GM19397 (cell line): ENCODE data around the gene RGS9.

Source experiments
- ATAC-seq: cut with Tn5 transposase; IDR thresholded peaks from one replicate; pipeline ENCODE4 v1.9.1; 2021; ENCODE audit warnings: mild to moderate bottlenecking, moderate library complexity; ENCODE audit not compliant: unreplicated experiment

The RGS9 gene

DNA sequence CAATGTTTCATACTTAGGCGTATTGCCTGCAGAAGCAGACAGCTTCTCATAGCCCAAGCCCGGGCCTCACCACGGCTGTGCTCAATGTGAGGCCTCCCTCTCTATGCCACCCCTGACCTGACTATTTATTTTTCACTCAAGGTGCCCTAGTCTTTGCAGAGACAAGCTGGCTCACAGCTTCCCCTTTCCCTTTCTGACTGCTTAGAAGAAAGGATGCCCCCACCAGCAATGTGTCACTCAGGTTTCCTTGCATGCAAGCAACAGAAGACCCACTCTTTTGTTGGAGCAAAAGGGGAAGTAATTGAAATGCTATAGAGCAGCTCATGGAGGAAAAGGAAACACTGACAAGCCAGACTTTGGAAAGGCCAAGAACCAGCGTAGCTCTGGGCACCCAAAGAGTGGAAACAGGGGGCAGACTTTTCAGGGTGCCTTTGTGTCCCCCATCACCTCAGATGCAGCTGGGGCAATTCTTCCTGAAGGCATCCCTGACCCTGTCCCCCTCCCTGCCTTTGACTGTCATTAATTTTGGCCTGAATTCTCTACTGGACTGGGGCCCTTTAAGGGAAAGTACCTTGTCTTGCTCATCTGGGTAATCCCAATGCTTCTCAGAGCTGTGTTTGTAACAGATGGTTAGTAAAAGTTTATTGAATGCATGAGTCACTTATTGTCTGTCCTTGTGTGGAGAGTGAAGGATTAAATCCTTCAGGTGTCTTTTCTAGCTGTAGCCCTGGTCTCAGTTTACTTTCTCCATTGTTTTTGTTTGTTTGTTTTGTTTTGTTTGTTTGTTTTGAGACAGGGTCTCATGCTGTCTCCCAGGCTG, 17.8 kb downstream of the RGS9 start:
- ATAC-seq, result peak; percentile 68

DNA sequence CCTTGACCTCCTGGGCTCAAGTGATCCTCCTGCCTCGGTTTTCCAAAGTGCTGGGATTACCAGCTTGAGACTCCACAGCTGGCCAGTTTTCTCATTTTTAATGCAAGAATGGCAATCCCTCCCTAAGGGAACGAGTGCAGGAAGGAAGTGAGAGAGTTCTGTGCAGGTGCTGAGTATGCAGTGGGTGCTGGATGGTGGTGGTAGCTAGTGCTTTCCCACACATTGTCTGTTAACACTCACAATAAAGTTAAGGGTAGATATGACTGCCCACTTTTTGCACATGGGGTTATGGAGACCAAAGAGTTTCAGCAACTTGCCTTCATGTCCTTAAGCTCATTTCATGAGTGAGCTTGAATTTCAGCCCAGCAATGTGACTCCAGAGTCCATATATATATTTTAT, 18.5 kb downstream of the RGS9 start:
- peak; percentile 34 for ATAC-seq

DNA sequence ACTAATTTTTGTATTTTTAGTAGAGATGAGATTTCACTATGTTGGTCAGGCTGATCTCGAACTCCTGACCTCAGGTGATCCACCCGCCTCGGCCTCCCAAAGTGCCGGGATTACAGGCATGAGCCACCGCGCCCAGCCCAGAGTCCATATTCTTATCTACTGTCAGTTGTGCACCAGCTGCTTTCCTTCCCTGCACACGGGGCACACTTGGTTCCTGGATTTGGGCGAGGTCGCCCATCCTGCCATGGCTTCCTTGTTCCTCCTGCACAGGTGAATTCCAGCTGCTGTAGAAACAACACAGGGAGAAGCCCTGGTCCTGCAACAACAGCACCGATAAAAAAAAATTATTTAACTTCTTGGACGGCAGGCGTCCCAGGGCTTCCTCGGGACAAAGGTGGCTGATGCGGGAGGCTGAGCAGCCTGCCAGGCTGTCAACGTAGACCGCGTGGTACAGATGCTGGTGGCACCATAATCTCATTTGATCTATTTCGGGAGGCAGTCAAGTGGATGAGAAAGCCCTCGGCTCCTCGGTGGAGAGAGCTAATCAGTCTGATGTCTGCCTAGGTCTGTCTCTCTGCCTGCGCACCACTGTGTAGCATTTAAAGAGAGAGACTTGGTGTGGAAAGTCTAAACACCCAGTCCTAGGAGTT, 19.1 kb downstream of the RGS9 start:
- no peak for ATAC-seq

DNA sequence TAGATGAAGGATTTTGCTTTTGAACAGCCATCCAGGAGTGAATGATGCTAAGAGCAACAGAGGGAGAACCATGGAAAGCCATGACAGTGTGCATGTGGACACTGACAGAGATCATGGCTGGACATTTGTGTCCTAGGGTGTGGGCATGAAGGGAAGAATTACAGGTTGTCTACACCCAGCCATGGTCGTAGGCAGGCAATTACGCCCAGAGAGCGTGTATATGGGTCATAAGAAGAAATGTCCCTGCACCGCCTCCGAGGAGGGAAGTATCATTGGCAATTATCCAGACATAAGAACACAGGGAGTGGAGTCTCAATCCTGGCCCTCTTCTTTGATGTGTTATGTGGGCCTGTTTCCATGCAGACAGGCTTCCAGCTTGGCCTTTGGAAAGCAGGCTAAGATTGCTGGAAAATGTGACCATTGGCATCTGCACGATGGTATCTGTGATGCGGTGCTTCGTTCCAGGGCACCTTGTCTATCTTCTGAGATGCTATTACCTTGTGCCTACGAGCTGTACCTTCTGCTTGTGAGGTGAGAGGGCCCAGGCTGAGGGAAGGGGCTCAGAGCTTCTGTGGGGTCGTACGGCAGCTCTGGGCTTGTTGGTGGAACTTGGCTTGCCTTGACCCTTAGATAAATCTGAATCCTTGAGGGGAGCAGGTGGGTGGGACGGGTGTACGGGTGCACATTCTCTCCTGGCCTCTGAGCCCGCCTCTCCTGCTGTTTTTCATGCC, 19.8 kb downstream of the RGS9 start:
- ATAC-seq, result no peak

DNA sequence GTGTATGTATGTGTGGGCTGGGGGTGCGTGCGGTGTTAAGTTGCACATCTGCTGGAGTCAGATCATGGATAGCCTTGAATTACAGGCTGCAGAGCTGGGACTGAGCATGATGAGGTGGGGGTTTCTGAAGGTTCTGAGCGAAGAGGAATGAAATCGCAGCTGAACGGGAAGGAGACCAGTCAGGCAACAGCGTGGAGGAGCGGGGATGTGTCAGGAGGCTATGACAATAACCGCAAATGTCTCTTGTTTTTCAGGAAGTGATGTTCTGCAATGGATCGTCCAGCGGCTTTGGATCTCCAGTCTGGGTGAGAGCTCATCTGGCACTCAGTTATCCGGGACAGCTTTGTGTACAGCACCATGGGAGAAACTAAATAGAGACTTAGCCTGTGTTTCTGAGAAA, 20.9 kb downstream of the RGS9 start:
- no peak for ATAC-seq

DNA sequence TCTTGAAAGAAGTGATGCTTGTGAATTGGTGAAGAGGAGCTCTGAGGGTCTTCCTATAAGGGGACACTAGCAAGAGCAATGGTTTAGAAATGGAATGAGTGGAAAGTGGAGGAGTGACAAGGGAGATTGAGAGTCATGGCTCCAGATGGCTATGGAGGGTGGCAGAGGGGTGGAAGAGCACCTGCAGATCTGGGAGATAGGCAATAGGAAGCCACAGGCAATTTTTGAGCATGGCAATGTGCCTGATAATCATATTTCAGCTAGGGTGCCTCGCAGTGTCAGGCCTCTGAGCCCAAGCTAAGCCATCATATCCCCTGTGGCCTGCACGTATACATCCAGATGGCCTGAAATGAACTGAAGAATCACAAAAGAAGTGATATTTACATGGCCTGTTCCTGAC, 21.5 kb downstream of the RGS9 start:
- ATAC-seq, result no peak

DNA sequence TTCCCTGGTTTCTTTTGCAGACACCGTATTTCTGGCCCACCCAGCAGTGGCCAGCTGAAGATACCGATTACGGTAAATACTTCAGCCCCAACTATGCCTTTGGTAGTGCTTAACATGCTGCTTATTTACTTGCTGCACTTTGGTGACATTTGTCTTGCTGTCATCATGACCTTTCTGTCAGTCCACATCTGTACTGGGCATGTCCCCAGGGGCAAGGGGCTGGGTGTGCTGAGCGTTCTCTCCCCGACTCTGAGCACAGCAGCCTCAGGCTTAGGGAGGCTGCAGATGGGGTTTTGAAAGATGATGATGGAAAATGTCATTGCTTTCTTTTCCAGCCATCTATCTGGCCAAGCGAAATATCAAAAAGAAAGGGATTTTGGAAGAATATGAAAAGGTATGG, 23.3 kb downstream of the RGS9 start:
- ATAC-seq, result no peak

GRCh38 chr17:65163990-65164495, 26.9 kb downstream of the RGS9 start:
- peak; percentile 92 for ATAC-seq

GRCh38 chr17:65166787-65167186, 29.6 kb downstream of the RGS9 start:
- no peak for ATAC-seq

DNA sequence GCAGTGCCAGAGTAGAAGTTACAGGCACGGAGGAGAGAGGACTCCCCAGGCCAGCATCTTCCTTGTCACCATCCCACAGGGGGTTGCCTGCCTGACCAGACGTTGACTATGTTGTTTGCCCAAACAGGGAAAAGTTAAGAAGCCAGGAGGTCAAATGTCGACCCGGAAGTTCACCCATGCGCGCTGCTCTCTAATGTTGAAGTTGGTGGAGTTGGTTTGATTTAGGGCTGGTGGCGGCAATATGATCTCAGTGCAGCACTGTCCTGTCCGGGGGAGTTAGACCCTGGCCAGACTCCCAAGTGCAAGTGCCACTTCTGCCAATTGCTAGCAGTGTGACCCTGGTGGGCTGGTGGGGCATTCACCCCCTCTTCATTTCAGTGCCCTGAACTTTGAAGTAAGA, 30.4 kb downstream of the RGS9 start:
- no peak for ATAC-seq

DNA sequence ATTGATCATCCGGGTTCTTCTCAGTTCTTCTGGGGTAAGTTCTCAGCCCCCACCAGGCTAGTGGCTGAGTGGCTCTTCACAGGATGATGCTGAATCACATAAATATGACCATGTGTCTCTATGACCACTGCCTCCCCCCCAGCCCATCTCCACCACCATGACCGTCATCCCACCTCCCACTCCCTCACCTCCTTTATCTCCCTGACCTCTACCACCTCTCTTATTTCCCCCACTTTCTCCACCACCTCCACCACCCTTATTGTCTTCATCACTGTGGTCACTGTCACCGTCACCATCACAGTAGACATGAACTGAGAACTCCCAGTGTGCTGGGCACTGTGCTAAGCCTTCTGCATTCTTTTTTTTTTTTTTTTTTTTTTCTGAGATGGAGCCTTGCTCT, 32.5 kb downstream of the RGS9 start:
- no peak for ATAC-seq

GRCh38 chr17:65170839-65171238, 33.7 kb downstream of the RGS9 start:
- ATAC-seq, result no peak

DNA sequence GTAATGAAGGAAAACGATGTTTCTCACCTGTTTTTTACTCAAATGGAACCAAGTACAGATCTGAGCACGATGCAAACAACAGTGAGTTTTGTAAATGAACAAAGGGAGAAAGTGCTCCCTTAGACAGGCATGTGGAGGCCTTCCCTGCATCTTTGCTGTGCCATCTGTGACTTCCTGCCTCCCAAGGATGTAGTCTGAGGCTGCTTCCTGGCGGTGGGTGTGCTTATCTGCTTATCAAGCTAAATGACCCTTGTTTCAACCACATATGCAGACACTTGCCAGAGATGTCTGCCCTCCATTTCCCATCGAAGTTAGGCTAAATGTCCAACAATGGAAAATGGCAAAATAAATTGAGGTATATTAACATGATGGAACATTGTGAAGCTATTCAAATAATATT, 34.6 kb downstream of the RGS9 start:
- ATAC-seq, result no peak

DNA sequence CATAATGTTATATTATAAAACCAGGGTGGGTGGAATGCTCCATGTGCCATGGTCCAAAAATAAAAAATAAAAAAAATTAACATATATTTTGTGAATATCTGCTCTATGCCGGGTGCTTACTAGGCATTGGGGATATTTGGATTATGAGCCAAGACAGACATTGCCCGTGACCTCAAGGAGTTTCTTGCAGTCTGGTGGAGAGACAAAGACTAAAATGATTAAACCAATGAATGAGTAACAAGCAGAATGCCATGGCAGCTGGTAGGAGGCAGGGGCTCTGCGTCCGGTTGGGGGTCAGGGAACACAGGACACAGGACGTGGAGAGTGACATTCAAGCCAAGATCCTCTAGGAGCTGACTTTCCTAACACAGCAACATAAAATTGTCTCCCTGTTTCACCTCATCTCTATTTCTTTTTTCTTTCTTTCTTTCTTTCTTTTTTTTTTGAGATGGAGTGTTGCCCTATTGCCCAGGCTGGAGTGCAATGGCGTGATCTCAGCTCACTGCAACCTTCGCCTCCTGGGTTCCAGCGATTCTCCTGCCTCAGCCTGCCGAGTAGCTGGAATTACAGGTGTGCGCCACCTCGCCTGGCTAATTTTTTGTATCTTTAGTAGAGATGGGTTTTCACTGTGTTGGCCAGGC, 35.4 kb downstream of the RGS9 start:
- ATAC-seq, result no peak

DNA sequence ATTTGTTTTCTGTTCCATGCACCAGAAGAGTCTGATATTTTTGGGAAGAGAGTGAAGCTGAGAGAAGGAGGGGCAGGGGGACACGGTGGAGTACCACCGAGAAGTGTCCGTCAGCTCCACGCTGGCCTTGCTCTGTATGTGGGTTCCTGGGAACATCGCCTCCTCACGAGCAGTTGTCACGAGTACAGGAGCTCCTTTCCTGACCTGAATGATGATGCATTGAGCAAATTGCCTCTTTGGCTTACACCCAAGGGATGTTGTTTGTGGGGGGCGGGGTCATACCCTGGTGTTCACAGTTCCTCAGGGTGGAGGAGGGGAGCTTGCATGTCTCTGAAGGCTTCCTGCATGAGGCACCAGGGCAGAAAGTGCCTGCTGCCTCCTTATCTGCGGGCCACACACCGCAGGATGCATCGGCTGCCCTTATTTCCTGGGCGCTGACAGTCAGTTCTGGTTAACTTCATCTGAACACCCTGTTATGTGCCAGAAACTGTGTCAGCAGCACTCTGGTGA, 36.2 kb downstream of the RGS9 start:
- ATAC-seq, result no peak

DNA sequence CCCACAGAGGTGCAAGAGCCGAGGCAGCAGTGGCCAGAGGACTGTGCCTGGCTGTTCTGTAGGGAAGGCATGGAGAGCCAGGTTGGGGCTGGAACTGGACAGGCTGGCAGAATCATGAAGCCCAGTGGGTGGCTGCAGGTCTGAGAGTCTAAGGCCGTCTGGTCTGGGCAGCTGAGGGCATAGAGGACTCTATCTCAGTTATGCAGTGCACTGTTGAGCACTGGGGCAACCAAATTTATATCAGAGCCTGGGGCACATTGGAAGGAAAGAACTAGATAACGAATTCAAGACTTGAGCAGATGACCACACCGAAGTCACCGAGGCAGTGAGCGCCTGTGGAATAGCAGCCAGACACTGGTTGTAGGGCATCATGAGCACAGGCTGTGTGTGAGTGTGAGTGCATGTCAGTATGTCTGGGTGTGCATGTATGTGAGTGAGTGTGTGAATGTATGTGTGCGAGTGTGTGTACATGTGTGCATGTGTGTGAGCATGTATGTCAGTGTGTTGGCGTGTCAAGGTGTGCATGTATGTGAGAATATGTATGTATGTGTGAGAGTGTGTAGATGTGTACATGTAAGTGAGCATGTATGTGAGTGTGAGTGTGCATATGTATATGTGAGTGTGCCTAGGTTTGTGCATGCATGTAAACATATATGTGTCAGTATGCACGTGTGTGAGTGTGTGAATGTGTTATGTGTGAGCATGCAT, 37.0 kb downstream of the RGS9 start:
- ATAC-seq, result no peak

DNA sequence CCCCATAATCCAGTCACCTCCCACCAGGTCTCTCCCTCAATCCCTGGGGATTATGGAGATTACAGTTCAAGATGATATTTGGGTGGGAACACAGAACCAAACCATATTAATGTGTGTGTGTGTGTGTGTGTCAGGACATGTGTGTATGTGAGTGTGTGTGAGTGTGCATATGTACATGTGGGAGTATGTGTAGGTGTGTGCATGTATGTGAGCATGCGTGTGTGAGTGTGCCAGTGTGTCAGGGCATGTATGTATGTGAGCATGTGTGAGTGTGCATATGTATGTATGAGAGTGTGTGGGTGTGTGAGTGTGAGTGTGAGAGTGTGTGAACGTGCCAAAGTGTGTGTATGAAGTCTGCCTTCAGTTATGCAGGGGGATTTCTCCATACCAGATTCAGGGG, 37.8 kb downstream of the RGS9 start:
- ATAC-seq, result no peak

DNA sequence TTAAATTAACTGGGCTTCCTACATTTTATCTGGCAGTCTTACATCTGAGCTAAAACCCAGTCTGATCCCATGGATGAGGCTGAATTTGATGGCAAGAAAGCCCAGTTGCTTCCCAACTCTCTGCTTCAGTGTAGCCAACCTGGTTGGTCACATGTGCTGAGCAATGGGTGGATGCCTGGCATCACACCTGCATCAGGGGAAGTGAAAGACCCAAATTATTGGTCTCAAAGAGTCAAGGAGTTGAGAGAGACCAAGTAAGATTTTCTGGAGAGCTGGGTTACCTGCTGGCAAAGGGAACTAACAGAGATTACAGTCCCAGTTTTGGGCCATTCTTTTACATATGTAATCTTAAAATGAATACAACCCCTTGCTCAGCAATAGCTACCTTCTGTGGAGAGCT, 38.8 kb downstream of the RGS9 start:
- ATAC-seq, result no peak

DNA sequence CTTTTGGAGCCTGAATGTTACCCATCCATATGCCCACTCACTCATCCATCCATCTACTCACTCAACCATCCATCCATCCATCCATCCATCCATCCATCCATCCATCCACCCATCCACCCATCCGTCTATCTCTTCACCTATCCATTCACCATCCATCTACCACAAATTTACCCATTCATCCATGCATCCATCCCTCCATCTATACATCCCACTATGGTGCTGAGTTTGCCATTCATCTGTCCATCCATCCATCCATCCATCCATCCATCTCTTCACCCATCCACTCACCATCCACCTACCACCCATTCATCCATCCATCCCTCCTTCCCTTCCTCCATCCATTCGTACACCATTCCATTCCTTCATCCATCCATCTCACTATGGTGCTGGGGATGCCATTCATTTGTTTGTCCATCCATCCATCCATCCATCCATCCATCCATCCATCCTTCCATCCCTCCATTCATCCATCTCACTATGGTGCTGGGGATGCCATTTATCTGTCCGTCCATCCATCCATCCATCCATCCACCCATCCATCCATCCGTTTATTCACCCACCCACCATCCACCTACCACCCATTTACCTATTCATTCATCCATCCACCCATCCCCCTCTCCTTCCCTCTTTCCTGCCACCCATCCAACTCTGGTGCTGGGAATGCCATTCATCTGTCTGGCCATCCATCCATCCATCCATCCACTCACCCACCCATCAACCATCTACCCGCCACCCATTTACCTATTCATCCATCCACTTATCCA, 39.7 kb downstream of the RGS9 start:
- no peak for ATAC-seq

GRCh38 chr17:65177901-65178300, 40.7 kb downstream of the RGS9 start:
- no peak for ATAC-seq
